GM19372 (cell line): ENCODE data around the gene LRP2.
"Not testable (repeated sequence)": the region's sequence is repeated elsewhere in the genome, so short reads cannot be mapped to it uniquely, and the experiment has no call there.

Experiments used
- ATAC-seq: cut with Tn5 transposase; IDR thresholded peaks from one replicate; pipeline ENCODE4 v1.9.1; 2021; ENCODE audit warnings: mild to moderate bottlenecking, low read depth, moderate library complexity; ENCODE audit not compliant: unreplicated experiment

Gene LRP2

DNA sequence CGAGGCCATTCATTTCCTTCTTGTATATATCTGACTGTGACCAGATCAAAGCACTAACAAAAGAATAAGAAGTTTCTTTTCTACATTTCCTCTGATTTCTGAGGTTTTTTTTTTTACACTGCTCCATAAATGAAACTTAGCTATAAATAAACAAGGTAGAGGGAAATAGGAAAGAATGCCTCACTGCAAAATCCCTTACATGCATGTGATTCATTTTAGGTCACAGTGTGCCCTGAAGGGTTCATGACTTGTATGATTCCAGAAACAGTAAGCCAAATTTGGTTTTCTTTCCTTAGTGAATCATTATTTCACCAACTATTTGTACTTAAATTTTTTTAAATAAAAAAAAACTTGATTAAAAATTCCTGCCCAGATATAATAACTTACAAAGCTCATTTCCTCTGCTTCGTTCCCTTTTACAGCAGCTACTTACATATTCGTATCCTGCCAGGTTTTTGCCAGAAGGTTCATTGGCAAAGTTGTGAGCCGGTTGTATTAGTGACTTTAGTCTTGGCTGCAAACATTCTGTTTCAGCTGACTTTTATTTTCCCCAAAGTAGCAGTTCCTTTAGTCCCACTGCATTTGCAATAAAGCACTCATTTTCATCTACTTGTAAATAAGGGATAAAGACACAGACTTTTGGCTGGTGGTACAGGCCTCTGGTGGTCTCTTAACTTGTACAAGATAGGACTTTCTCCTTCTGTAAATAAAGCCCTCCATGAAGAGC lies 58.6 kb downstream of the LRP2 start:
- no peak for ATAC-seq

DNA sequence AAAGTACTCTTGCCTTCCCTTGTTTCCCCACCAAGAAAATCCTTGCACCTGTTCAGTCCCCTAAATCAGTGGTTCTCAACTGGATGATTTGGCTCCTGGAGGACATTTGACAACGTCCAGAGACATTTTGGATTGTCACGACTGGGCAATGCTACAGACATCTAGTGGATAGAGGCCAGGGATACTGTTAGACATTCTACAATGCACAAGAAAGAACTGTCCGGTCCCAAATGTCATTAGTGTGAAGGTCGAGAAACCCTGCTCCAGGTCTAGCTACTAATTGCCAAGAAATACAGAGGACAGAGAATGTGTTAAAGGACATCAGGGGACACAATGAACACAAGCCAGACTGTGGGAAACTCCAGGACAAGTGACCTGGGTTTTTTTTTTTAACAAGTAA lies 60.0 kb downstream of the LRP2 start:
- ATAC-seq: no peak

DNA sequence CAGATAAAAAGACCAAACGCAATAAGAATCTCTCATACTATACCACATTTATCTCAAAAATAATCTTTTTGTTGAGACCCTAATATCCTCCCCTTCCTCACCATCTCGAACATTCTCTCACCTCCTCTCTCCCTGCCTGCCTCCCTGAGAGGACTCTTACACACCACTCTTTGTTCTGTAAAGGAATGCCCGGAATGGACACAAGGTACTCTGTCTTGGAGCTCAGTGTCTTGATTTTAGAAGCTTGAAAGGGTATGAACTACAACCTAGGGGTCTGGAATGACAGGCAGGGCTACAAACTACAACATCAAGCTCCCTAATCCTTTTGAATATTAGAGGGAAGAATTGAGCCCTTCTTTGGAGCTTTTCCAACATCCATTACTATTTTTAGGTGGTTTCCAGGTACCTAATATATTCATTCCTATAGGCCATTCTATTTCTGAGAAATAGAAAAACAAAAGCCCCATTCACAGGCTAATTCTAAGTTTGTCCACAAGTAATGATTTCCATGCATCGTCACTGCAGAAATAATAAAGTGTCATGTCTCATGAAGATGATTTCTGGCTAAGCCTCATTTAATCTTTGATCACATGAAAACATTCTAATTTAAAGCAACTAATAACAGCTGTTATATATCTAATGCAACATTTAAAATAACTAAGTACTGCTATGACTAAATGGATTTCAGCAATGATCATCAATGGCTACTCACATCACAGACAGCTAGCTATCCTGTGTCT lies 60.6 kb downstream of the LRP2 start:
- no peak for ATAC-seq

DNA sequence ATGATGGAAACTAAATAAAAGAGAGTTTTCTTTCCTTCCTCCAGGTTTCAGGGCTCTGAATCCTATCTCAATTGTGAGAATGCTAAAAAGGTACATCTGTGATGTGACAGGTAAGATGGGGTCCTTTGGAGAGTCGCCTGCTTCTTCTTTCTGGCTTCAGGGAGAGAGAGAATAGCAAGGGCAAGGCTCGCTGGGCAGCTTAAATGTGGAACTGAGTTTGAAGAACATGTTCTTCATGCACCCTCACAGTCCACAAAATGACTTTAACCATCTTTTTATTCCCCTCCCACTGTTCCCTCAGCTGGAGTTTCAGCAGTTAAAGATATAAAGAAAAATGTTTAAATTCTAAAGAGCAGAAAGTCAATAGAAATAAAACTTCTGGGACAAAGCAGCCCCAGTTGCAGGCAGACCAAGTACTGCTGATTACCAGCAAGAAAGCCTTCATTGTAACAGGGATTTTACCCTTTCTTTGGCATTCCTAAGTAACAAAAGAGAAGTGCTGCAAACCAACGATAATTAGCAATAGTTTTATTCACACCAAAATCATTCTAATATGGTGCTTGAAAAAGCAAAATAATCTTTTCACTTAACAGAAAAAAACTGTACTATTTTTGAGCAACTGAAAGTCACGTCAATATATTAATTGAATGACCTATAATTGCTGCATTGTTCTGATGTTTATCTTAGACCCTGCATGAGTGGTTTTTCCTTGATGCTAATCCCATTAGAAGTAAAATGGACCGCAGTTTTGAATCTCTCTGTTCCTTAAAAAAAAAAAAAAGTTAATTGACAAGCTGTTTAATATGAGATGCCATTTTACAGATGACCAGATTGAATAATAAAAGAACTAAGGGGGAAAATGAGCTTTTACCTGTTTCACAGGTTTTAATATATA lies 61.5 kb downstream of the LRP2 start:
- ATAC-seq: no peak

DNA sequence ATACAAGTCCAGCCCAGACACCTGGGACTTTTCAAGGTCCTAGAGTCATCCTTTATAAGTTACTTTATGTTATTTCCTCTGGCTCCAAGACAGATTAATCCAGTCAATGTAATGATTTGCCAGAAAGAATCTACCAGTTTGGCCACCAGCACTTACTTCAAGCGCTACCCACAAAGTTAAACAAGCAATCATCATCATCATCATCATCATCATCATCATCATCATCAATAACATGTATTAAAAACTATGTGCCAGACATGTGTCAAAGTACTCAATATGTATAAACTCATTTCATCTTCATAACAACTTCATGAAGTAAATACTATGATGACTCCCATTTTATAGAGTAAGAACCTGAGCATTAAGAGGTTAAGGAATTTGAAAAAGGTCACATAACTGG lies 64.3 kb downstream of the LRP2 start:
- no peak for ATAC-seq

DNA sequence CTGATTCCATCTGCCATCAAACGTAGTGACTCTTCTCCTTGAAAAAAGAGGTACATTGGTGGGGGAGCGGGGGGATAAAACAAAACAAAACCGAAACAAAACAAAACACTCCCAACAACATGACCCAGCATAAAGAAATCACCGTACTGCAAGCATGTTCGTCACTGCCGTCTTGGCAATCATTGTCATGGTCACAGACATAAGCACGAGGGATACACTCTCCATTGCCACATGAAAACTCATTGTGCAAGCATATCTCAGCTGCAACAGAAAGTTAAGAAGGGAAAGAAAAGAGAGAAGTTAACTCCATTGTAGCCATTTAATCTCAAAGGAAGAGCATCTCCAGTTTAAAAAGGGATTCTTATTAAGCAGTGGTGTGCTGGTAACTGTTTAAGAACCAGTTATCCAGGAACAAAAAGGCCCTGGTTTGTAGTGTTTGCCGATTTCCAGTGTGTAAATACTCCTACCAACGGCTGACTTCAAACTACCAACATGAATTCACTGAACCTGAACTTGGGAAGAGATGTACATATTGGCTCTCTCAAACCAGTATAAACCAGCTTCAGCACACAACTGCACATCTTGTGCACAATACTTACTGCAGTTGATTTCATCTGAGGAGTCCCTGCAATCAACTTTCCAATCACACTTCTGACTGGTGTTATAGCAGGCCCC lies 68.2 kb downstream of the LRP2 start:
- ATAC-seq: no peak

DNA sequence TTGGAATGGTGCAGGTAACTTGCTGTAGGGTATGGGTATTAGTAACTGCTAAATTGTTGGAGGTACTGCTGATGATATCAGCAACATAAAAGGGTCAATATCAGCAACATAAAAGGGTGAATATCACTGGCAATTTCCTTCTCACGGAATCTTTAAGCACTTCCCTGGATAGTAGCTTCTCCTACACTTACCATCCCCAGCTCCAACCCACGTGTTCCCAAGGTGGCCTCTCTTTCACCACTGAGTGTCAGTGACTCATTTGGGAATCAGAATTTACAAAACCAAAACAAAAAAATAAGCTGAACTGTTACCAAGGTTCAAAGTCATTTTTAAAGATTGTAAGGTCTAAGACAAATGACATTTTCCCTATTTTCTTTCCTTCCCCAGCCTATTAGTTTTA lies 70.8 kb downstream of the LRP2 start:
- no peak for ATAC-seq

DNA sequence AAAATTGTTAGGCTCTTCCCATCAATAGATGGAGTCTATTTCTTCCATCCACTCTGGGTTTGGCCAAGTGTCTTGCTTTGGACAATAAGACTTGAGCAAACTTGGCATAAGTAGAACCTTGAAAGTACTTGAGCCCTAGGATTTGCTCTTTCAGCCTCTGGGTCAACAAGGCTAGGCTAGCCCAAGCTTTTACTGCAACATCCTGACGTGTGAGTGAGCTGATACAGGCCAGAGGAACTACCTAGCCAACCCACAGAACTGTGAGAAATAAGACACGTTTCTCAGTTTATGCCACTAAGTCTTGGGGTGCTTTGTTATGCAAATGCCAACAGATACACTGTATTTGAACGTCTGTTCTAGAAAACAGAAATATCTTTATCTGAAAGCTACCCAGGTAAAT lies 71.9 kb downstream of the LRP2 start:
- ATAC-seq: no peak

DNA sequence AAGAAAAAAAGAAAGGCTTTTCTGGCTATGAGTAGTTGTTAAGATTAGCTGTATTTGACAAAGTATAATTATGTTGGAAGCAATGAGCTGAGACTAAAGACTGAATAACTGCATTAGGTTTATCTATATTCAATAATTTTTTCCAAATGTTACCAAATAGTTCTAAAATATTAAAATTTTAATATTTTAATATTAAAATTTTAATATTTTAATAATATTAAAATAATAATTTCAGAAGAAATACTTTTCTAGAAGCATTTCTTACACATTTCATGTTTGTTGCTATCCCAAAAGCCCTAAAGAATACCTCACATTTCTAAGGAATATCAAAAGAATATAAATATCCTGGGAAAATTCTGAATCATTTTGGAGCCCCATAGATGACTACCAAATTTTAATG lies 74.7 kb downstream of the LRP2 start:
- no peak for ATAC-seq

DNA sequence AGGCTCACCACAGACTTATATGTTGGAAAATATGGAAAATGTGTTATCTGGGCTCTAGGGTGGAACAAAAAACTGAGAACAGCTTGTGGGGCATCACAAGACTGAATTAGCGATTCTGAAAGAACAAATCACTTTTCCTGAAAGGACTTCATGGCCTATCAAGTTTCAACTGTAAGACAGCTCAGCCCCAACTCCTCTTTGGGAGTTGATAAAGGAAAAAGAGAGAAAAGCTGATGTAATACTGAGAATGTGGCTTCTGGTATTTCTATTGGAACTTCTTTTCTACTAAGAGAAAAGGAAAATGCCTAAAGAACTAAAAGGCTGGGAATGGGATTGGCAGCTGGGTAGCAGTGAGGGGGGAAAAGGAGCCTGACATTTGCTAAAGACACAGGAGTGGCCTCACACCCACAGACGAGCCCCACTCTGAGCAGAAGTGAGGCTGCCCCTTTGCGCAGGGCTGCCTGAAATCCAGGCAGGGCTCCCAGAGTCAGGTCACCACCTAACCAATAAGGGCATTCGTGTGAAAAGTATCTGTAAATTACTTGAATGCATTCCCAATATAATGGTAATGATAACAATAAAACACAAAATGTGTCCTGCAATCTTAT lies 75.6 kb downstream of the LRP2 start:
- ATAC-seq: no peak

DNA sequence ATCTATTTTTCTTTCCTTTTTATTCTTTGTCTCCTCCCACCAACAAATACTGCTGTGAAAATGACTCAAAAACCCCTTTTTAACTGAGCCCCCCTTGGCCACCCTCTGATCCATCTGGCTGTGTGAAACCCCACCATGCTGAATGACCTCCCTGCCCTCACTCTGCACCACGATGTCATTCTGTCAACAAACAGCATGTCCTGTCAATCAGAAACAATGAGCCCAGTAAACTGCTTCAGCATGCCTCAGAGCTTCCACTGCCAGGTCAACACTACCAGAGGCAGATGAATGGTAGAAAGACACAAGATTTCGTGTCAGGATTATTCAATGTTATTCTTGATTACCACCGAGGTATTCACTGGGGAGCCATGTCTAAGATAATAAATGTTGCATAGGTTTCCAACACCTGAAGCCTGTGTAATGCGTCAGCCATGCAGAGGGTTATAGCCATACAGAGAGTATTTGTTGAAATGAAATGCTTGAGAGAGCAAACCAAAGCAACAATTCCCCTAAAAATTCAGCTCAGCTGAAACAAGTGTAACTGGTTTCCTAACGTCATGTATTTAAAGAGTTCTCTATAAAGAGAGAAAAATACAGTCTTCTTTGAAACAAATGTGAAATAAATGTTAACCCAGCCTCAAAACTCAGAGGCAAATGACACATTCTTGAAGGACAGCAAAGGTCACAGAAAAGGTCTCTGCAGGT lies 76.7 kb downstream of the LRP2 start:
- ATAC-seq: no peak

DNA sequence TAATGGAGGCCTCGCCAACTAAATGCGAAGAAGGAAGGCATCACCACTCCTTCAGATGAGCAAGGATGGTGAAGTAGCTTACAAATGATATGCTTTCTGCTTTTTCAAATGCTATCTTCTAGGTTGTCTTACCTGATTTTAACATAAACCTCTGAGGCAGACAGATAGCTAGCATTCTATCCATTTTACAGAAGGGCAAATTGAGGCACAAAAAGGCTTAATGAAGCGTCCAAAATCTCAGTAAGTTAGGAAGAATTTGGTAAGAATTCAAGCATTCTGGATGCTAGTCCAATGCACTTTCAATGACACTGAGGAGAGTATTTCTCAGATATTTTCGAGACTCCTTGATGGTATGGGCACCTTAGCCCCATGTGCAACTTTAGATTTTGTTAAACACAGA lies 81.8 kb downstream of the LRP2 start:
- no peak for ATAC-seq

DNA sequence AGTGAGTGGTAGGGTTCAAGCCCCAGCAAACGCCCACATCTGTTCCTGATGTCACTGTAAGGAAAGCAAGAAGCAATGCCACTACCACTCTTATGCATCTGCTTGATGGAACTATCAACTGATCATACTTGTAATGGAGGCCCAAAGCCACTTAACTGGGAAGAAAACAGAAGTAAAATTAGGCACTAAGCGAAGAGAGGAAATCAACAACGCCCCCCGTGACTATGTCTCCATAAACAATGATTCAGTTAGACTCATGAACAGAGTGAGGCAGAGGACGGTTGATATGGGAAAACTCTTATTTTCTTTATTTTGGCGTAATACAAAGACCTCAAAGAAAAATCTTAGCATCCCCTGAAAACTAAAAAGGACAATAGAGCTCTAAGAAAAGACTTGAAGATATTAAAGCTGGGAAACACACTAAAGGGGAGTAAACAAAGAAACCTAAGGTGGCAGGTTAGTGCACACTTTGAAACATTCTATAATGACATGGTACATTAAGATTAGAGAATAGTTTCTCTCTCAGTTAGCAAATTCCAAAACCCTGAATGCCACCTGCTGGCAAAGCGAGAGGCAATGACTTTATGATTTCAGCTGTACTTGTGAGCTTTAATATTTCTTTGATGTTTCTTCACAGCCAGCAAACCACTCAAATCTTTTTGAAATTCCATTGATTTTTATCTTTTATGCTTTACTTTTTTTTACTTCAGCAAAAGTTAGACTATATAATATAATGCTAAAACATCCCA lies 86.5 kb downstream of the LRP2 start:
- no peak for ATAC-seq

DNA sequence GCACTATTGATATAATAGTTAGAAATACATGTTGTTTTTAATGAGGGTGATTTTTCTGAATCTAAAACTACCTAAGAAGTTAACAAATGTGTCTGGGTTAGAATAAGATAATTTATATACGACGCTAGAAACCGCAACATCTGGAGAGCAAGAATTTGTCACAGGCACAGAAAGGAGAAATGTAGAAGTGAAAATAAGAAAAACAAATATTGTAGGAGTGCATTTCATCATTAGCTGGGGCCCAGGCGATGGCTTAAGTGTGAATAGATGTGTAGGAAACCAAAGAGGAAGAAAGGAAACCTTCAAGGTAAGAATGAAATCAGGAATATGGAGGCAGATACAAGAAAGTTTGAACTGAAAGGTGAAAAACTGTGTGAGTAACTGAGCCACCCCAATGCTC lies 90.3 kb downstream of the LRP2 start:
- no peak for ATAC-seq

DNA sequence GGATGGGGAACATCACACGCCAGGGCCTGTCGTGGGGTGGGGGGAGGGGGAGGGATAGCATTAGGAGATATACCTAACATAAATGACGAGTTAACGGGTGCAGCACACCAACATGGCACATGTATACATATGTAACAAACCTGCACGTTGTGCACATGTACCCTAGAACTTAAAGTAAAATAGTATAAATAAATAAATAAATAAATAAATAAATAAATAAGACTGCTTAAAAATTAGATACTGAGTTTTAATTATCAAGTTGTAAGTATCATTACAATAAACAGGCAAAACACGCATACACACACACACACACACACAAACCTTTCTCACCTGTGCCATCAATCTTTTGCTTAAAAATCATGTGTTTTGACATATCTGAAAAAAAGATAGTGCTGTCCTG lies 91.8 kb downstream of the LRP2 start:
- ATAC-seq: not testable (repeated sequence)

DNA sequence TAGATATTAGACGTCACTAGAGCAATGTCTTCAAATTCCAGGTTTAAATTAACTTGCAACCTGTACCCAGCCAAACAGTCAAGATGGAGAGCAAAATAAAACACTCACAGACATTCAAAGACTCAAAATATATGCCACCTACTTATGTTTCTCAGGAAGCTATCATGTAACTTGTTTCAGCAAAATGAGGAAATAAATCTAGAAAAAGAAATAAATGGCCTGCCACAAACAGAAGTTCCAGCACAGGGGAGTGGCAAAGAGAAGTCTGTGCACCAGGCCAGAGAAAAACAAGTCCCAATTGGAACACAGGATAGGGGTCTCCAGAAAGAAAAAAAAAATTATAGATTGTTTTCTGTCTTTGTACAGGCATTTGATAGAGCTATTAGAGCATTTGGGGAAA lies 96.7 kb downstream of the LRP2 start:
- ATAC-seq: no peak

DNA sequence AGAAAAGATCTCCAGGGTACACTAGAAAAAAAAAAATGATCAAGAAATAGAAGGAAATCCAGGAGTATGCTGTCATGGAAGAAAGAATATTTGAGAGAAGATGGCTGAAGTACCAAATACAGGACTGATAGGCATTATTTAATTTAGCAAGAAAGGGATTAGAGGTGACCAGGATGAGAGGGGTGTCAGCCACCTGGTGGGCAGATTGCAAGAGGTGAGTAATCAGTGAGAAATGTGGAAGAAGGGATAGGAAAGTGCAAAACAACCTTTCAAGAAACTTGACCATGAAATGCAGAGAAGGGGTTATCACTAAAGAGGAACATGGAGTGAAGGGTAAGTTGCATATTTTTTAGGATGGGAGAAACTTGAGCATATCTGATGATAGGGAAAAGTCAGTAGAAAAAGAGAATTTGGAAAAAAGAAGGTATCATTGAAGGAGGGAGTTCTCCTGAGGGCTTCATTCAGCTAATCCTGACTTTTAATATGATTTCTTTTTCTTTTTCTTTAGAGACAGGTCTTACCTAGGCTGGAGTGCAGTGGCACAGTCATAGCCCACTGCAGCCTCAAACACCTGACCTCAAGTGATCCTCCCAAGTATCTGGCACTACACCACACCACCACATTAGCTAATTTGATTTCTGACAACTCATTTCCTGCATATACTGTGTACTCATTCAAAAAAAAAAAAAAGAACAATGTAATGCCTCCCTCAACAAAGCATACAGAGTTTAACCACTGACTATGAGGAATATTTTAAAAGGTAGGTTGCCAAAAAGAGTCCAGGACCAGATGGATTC lies 101.3 kb downstream of the LRP2 start:
- no peak for ATAC-seq

DNA sequence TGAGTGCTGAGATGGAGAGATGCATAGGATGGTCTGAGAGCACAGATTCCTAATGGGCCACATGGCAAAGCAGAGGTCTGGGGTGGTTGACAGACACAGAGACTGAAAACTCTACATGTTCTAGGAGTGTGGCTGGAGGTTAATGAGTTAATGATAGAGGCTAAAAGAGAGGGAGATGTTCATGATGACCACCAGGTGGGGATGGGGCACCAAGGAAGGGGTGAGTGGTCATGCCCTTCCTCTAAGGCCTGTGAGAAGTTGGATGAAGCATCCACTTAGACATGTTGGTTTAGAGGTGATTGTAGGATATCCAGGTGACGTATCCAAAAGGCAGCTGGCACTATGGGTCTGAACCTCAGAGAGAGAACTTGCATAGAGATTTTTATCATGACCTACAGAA lies 102.1 kb downstream of the LRP2 start:
- no peak for ATAC-seq
